Measurements from ENCODE around the gene ATPAF1. TPM values are rescaled to one million over a fixed set of nuclear protein-coding genes. Genes with fewer than 3 reads are reported as not detected.
"Not testable (repeated sequence)": the region's sequence is repeated elsewhere in the genome, so short reads cannot be mapped to it uniquely, and the experiment has no call there.

ATPAF1 gene
- polyA plus RNA-seq, 1 of the 3 experiments (the other 2 are of a cell fraction) = 39.9 TPM

DNA sequence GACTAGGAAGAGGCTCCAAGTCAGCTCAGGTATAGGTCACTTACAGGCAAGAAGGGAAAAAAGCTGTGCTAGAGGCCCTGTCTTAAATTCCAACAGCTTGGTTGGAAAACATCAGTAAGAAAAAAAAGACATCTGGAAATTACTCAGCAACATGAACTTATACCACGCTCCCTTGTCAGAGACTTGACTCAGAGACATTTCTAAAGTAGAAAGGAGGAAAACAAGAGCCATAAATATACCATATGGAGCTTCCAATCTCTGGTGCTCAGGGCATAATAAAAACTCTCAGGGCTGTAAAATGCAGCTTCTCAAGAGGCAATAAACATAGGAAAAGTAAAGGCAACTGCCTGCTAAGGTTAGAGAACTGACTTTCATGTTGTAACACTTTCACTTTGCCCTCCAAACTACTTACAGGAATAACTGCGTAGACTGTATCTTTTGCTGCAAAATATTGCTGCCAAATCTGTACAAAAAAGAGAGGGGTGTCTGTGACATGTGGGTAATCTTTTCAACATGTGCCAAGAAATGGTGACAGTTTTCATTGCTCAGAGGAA lies 14.7 kb downstream of the ATPAF1 start:
- no peak for TF ChIP-seq EP300 (IDR thresholded peaks at IDR 0.05; ENCODE audit: borderline replicate concordance in 1 of 2, low read depth in 1 of 2, low read length in 1 of 2)
- Histone ChIP-seq H3K4me3 (ENCODE audit: low read depth in 2 of 2, low read length in 1 of 2) (no peak overlapping the region), H3K27me3 (ENCODE audit: insufficient read depth) (no peaks in the 10 kb centered on the region), H3F3A (replicated peaks; ENCODE audit: insufficient read depth) (peaks cover 4% of the 10 kb centered on the region), H4K20me1 (ENCODE audit: insufficient read depth) (no peaks in the 10 kb centered on the region), H3K9me3 (no peaks in the 10 kb centered on the region), H3K4me1 (ENCODE audit: control insufficient read depth in 1 of 2, insufficient read depth in 2 of 2, low read depth in 1 of 2, low read length in 1 of 2) (no peaks in the 10 kb centered on the region), H3K36me3 (replicated peaks in 1 of 2; ENCODE audit: control insufficient read depth in 1 of 2, insufficient read depth in 2 of 2, low read length in 1 of 2) (peaks cover 38 to 58% of the 10 kb centered on the region in 2 experiments), H3K9me2 (no peaks in the 10 kb centered on the region), H2AFZ (ENCODE audit: low read depth) (no peak overlapping the region), H3K9ac (no peak overlapping the region), H3K27ac (ENCODE audit: low read depth in 2 of 2, low read length in 1 of 2) (no peak overlapping the region; a peak in 1 of 4 replicates), H3K79me2 (ENCODE audit: insufficient read depth) (no peaks in the 10 kb centered on the region), H3K4me2 (no peak overlapping the region)
- ChIA-PET POLR2A (no interaction called here), CTCF (interaction anchor here (0.9 to 1.6 kb wide), 2 partner anchors 10 to 13 kb away, joined by 4 read pairs; no protein-coding TSS in a partner anchor)
- no peak for DNase-seq
- WGBS (ENCODE audit: low lambda C conversion rate) = 74% methylated on average over 2 of the region's 2 CpGs

DNA sequence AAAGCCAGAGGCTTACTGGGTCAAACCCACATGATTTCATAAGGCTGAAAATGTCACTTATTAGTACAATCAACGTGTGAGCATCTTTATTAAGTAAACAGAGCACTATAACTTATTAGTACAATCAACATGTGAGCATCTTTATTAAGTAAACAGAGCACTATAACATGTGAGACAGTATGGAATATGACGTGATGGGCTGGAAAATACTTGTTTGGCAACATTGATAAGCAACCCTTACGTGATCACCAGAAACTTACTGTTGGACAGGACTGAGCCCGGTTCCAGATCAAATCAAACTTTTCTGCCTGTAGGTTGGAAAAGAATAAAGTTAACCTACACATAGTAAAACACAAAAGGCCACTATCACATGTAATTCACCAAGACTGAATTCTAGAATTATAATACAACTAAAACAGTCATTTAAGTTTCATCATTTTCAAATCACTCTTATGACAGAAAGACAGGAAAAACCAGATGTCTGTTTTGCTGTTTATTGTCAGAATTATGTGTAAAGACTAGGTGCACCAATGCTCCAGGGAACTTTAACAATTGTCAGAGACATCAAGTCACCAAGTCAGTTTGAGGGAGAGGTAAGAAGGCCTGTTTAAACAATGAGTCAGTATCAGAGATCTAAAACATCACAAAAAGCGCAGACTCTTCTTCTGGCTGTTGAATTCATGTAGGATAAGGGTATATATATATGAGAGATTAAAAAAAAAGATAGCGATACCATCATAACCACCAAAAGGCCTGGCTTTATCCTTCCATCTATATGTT lies 15.7 kb downstream of the ATPAF1 start:
- DNase-seq = no peak
- Histone ChIP-seq H4K20me1 (ENCODE audit: insufficient read depth) (no peaks in the 10 kb centered on the region), H3F3A (replicated peaks; ENCODE audit: insufficient read depth) (peaks cover 4% of the 10 kb centered on the region), H3K27ac (ENCODE audit: low read depth in 2 of 2, low read length in 1 of 2) (no peak overlapping the region), H3K4me2 (no peak overlapping the region), H3K9me3 (no peaks in the 10 kb centered on the region), H3K9ac (no peak overlapping the region), H3K9me2 (no peaks in the 10 kb centered on the region), H3K27me3 (ENCODE audit: insufficient read depth) (no peaks in the 10 kb centered on the region), H3K4me1 (ENCODE audit: control insufficient read depth in 1 of 2, insufficient read depth in 2 of 2, low read depth in 1 of 2, low read length in 1 of 2) (no peaks in the 10 kb centered on the region), H2AFZ (ENCODE audit: low read depth) (no peak overlapping the region), H3K36me3 (replicated peaks in 1 of 2; ENCODE audit: control insufficient read depth in 1 of 2, insufficient read depth in 2 of 2, low read length in 1 of 2) (peaks cover 34 to 58% of the 10 kb centered on the region in 2 experiments), H3K79me2 (ENCODE audit: insufficient read depth) (no peaks in the 10 kb centered on the region), H3K4me3 (ENCODE audit: low read depth in 2 of 2, low read length in 1 of 2) (no peak overlapping the region)
- TF ChIP-seq TCF12 (IDR thresholded peaks at IDR 0.05) (no peak), ELF1 (IDR thresholded peaks at IDR 0.05) (no peak), NRF1 (IDR thresholded peaks at IDR 0.05; ENCODE audit: low read depth, low read length) (no peak), FOXJ3 (CRISPR knock-in tag; IDR thresholded peaks at IDR 0.05) (no peak), FOXM1 (IDR thresholded peaks at IDR 0.05; ENCODE audit: low read depth) (no peak), RFX5 (IDR thresholded peaks at IDR 0.05; ENCODE audit: low read length) (no peak)
- TF ChIP-seq, protein P1, sequence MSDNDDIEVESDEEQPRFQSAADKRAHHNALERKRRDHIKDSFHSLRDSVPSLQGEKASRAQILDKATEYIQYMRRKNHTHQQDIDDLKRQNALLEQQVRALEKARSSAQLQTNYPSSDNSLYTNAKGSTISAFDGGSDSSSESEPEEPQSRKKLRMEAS (IDR thresholded peaks at IDR 0.05; ENCODE audit: low read depth) = no peak
- CTCF ChIA-PET = no interaction called here
- WGBS (ENCODE audit: low lambda C conversion rate) = 56% methylated on average over 6 of the region's 6 CpGs
- POLR2A ChIA-PET = no interaction called here

DNA sequence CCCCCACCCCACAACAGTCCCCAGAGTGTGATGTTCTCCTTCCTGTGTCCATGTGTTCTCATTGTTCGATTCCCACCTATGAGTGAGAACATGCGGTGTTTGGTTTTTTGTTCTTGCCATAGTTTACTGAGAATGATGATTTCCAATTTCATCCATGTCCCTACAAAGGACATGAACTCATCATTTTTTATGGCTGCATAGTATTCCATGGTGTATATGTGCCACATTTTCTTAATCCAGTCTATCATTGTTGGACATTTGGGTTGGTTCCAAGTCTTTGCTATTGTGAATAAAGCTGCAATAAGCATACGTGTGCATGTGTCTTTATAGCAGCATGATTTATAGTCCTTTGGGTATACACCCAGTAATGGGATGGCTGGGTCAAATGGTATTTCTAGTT lies 17.0 kb downstream of the ATPAF1 start:
- H3K79me2 ChIP-seq (ENCODE audit: insufficient read depth); H3K4me3 ChIP-seq (ENCODE audit: low read depth in 2 of 2, low read length in 1 of 2); H3K4me2 ChIP-seq; CTCF ChIA-PET; H3K9me3 ChIP-seq; DNase-seq; H3K9me2 ChIP-seq; H3K4me1 ChIP-seq (ENCODE audit: control insufficient read depth in 1 of 2, insufficient read depth in 2 of 2, low read depth in 1 of 2, low read length in 1 of 2); H3K27ac ChIP-seq (ENCODE audit: low read depth in 2 of 2, low read length in 1 of 2); H2AFZ ChIP-seq (ENCODE audit: low read depth); H4K20me1 ChIP-seq (ENCODE audit: insufficient read depth); H3K27me3 ChIP-seq (ENCODE audit: insufficient read depth); POLR2A ChIA-PET; H3K9ac ChIP-seq: not testable (repeated sequence)
- WGBS (ENCODE audit: low lambda C conversion rate) = 85% methylated on average over 3 of the region's 3 CpGs
- Histone ChIP-seq H3F3A (replicated peaks; ENCODE audit: insufficient read depth) (peaks cover 12% of the 10 kb centered on the region), H3K36me3 (replicated peaks in 1 of 2; ENCODE audit: control insufficient read depth in 1 of 2, insufficient read depth in 2 of 2, low read length in 1 of 2) (peaks cover 23 to 50% of the 10 kb centered on the region in 2 experiments)
